ENCODE results near the gene TCEAL3.
"Not testable (repeated sequence)": the region's sequence is repeated elsewhere in the genome, so short reads cannot be mapped to it uniquely, and the experiment has no call there.

Gene TCEAL3, protein sequence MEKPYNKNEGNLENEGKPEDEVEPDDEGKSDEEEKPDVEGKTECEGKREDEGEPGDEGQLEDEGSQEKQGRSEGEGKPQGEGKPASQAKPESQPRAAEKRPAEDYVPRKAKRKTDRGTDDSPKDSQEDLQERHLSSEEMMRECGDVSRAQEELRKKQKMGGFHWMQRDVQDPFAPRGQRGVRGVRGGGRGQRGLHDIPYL
- long read RNA-seq, donor 1, transcript TCEAL3-202 (3 exons, 1,113 nt) = major isoform, 17 of 20 reads
- long read RNA-seq, donor 1, partial matches to known transcripts = 0 of 20 reads
- long read RNA-seq, donor 1, other reads (novel, unspliced or antisense) = 0 of 20 reads
- long read RNA-seq, donor 2, transcript TCEAL3-202 (3 exons, 1,113 nt) = major isoform, 17 of 19 reads
- long read RNA-seq, donor 2, partial matches to known transcripts = 0 of 19 reads
- long read RNA-seq, donor 2, other reads (novel, unspliced or antisense) = 0 of 19 reads
- long read RNA-seq, donor 3, transcript TCEAL3-202 (3 exons, 1,113 nt) = major isoform, 11 of 12 reads
- long read RNA-seq, donor 3, partial matches to known transcripts = 0 of 12 reads
- long read RNA-seq, donor 3, other reads (novel, unspliced or antisense) = 0 of 12 reads
- long read RNA-seq, donor 4, transcript TCEAL3-202 (3 exons, 1,113 nt) = major isoform, 8 of 12 reads
- long read RNA-seq, donor 4, partial matches to known transcripts = 0 of 12 reads
- long read RNA-seq, donor 4, other reads (novel, unspliced or antisense) = 0 of 12 reads
- long read RNA-seq, donor 5, transcript TCEAL3-202 (3 exons, 1,113 nt) = major isoform, 14 of 17 reads
- long read RNA-seq, donor 5, partial matches to known transcripts = 0 of 17 reads
- long read RNA-seq, donor 5, other reads (novel, unspliced or antisense) = 0 of 17 reads
- long read RNA-seq, donor 6, transcript TCEAL3-202 (3 exons, 1,113 nt) = major isoform, 19 of 22 reads
- long read RNA-seq, donor 6, partial matches to known transcripts = 0 of 22 reads
- long read RNA-seq, donor 6, other reads (novel, unspliced or antisense) = 0 of 22 reads
- long read RNA-seq, donor 7, transcript TCEAL3-202 (3 exons, 1,113 nt) = major isoform, 14 of 19 reads
- long read RNA-seq, donor 7, transcript TCEAL3-201 (3 exons, 1,124 nt) = minor isoform, 5 of 19 reads
- long read RNA-seq, donor 7, partial matches to known transcripts = 0 of 19 reads
- long read RNA-seq, donor 7, other reads (novel, unspliced or antisense) = 0 of 19 reads
- long read RNA-seq, donor 8, transcript TCEAL3-201 (3 exons, 1,124 nt) = minor isoform, 5 of 18 reads
- long read RNA-seq, donor 8, transcript TCEAL3-202 (3 exons, 1,113 nt) = major isoform, 13 of 18 reads
- long read RNA-seq, donor 8, partial matches to known transcripts = 0 of 18 reads
- long read RNA-seq, donor 8, other reads (novel, unspliced or antisense) = 0 of 18 reads

- DNase-seq = peak; percentile 69
Measured at GRCh38 chrX:103607364-103608305, at the start of gene TCEAL3. TCEAL3 (plus strand) TSS chrX:103607963; CDS start chrX:103609065, 1,102 bp downstream.

GRCh38 chrX:103560256-103560655 lies 47.5 kb upstream of the TCEAL3 start:
- no peak for DNase-seq

DNA sequence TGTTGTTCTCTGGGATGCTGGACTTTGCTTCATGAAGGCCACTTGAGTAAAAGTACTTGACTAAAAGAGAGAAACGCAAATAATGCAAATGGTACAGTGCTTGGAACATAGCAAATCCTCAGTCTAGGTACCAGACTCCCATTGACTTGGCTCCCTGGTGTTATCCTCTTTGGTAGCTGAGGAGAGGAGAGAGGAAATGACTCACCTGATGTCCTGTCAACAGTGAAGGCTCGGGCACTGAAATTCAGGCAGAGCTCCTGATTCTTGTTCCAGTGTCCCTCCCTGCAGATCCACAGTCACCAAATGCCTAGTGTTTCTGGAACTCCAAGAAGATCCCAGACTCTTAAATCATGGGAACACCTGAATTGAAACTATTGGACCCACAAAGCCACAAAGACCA lies 45.0 kb upstream of the TCEAL3 start:
- no peak for DNase-seq

DNA sequence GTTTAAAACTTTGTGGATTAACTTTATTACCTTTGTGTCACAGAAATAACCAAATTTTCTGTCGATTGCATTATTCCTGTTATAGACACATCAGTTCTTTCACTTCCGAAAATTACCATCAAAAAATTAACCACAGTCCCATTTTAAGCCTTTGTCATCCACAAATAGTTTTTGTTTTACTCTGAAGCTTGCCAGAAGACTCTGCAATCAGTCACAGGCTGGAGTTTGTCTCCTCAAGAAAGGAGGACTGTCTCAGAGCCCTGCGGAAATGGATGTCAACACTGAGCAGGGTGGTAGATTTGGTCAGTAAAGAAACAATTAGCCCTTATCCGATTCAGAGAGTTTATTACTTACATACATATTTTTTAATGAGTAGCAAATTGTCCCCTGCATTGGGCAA lies 42.6 kb upstream of the TCEAL3 start:
- no peak for DNase-seq

DNA sequence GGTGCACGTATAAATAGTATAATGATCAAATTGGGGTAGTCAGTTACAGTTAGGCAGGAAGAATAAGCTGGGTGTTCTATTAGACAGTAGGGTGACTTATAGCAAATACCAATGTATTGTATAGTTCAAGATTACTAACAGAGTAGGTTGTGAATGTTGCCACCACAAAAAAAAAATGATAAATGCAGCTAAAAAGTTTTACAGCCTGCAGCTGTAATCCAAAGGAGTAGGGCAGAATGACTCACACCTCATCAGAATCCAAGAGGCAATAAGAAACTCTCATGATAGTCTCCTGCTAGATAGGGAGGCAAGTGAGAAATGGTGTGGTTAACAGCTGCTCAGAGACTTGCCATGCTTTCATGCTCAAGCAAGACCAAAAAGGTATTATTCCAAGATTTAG lies 42.0 kb upstream of the TCEAL3 start:
- DNase-seq = no peak

DNA sequence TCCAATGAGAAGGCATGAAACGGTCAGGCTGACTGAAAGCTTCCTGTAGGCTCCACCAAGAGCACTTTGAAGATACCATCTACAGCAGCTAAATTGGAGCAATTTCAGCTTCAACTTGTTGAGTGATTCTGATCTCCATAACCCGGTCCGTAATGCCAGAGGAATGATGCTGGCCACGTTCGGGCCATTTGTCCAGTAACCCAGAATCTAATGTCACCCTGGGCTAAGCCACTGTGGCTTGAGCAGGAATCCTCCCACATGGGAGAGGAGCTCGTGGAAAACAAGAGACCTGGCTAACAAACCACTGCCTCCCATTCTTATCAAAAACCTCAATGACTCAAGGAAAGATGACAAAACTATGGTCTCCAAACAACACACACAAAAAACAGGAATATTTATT lies 36.6 kb upstream of the TCEAL3 start:
- no peak for DNase-seq

- no peak for DNase-seq
Measured at GRCh38 chrX:103571726-103572125, 36.0 kb upstream of the TCEAL3 start.

DNA sequence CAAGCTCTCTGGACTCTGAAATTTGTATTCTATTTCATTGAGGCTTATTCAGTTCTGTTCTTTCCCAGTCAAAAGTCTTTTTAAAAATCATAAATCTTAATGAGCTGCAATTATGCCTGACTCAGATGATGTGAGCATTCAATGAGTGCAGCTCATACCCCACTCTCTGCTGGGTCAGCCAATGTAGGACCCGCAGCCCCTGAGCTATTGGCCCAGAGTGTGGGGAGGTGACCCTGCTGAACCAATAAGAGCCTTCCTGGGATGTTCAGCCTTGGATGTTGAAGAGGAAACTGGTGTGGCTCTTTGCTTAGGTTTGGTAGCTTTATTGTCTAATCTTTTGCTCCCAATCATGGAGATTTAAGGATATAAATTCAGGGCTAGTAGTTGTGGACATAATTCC lies 34.6 kb upstream of the TCEAL3 start:
- DNase-seq = no peak

DNA sequence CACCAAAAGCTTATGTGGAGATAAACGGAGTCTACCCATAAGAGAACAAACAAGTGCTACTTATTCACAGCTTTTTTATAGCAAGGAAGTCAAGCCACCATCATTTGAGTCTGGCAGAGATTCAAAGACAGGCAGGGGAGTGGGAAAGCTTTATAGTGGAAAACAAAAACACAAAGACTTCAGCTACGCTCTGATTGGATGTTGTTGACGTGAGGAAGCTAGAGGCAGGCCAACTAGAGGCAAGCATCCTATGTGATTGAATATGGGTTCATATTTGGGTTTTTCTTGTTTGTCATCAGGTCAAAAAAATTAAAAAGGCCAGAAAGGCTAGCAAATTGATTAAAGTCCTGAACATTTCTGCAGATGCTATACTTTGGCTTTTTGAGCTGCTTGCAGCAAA lies 23.2 kb upstream of the TCEAL3 start:
- peak; percentile 2 for DNase-seq

DNA sequence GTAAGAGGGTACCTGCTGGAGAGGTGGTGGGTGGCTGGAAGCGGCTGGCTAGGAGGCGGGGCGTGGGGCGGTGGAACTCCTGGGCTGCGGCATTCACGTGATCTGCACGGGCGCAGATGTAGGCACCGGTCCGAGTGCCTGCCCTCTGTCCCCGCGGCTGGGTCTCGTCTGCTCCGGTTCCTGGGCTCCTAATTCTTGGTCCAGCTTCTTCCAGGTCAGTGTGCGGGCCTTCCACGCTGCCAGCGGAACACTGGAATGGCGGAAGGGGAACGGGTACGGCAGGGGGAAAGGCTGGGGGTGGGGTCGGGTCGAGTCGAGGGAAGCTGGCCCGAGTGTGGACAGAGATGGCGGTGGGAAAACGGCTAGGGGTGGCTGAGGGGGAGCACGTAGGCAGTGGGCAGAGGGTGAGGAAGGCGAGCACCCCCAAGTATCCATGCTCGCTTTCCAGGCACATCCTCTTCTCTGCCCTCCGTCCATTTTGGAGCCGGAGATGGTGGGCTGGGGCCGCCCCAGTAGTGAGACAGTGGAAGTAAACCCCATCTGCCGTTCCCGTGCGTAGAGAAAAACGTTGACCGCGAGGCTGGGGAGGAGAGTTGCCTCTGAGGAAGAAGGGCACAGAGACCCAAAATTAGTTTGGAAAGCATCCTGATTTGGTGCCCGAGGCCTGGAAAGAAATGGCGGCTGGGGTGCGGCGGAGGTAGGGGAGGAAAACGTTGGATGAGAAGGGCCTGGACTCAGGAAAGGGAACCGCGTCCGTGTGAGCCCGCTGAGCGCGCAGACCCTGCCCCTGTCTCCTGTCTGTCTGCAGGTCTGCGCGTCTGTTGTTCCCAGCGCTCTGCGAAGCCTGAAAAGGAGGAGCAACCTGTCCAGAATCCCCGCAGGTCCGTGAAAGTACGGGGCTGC lies 22.1 kb upstream of the TCEAL3 start, which contains the start of gene TCEAL4:
TCEAL4 (plus strand) TSS at position 105 of the 903 bp plus-strand sequence. CDS start 1,161 bp downstream, outside the sequence.
- peak; percentile 67 for DNase-seq

GRCh38 chrX:103586314-103586646 lies 21.5 kb upstream of the TCEAL3 start:
- no peak for DNase-seq

DNA sequence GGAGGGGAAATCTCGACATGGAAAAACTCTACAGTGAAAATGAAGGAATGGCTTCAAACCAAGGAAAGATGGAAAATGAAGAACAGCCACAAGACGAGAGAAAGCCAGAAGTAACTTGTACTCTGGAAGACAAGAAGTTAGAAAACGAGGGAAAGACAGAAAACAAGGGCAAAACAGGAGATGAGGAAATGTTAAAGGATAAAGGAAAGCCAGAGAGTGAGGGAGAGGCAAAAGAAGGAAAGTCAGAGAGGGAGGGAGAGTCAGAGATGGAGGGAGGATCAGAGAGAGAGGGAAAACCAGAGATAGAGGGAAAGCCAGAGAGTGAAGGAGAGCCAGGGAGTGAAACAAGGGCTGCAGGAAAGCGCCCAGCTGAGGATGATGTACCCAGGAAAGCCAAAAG lies 21.1 kb upstream of the TCEAL3 start:
- no peak for DNase-seq

DNA sequence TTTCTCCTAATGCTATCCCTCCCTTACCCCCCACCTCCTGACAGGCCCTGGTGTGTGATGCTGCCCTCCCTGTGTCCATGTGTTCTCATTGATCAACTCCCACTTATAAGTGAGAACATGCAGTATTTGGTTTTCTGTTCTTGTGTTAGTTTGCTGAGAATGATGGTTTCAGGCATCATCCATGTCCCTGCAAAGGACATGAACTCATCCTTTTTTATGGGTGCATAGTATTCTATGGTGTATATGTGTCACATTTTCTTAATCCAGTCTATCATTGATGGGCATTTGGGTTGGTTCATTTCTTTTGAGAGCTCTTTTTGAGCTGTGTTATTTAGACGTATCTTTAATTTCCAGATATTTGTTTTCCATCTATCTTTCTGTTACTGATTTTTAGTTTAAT lies 15.5 kb upstream of the TCEAL3 start:
- DNase-seq = not testable (repeated sequence)

DNA sequence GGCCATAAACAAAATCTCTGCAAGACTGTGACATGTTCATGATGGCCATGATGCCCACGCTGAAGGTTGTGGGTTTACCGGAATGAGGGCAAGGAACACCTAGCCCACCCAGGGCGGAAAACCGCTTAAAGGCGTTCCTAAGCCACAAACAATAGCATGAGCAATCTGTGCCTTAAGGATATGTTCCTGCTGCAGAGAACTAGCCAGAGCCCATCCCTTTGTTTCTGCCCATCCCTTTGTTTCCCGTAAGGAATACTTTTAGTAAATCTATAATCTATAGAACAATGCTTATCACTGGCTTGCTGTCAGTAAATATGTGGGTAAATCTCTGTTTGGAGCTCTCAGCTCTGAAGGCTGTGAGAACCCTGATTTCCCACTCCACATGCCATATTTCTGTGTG lies 12.6 kb upstream of the TCEAL3 start:
- not testable (repeated sequence) for DNase-seq

GRCh38 chrX:103608306-103608963 lies 672 bp downstream of the TCEAL3 start:
- no peak for DNase-seq

DNA sequence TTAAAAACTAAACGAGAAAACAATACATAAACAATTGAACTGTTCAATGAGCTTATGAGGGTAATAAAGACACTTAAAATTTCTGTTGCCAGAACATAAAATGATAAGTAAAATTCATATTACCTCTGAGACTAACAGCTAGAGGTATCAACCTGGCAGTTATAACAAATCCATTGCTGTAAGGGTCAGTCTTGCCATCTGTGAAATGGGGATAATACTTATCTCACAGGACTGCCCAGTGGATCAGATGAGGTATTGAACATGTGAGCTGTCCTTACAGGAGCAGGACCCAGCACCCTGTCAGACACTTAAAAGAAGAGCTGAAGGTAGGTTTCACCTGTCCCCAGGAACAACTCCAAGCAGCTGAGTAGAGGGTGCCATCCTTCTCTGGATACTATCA lies 2.5 kb downstream of the TCEAL3 start:
- no peak for DNase-seq

DNA sequence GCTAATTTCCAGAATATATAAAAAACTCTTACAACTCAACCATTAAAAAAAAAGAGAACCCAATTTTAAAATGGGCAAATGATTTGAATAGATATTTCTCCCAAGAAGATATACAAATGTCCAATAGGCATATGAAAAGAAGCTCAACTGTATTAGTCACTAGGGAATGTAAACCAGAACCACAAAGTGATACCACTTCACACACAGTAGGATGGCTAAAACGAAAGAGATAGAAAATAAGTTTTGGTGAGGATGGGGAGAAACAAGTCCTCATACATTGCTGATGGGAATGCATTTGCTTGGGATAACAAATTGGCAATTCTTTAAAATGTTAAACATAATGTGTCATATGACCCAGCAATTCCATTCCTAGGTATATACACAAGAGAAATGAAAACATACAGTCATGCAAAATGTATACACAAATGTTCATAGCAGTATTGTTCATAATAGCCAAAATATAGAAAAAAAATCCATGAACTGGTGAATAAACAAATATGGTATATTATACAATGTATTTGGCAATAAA lies 5.7 kb downstream of the TCEAL3 start:
- no peak for DNase-seq

DNA sequence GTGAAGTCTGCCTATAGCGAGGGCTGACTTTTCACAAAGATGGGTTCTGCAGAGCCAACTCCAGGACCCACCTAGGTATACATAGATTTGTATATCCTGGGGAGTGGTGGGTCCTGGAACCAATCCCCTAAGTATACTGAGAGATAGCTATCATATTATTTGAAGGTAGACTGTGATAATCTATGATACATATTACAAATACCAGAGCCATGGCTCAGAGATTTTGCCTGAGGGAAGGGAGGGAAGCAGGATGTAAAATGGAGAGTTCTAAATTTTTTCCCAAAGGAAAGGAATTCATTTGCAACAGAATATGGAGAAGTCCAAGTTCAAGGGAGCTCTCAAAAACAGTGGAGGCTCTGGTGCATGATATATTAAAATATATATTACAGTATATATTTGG lies 7.2 kb downstream of the TCEAL3 start:
- DNase-seq = no peak

DNA sequence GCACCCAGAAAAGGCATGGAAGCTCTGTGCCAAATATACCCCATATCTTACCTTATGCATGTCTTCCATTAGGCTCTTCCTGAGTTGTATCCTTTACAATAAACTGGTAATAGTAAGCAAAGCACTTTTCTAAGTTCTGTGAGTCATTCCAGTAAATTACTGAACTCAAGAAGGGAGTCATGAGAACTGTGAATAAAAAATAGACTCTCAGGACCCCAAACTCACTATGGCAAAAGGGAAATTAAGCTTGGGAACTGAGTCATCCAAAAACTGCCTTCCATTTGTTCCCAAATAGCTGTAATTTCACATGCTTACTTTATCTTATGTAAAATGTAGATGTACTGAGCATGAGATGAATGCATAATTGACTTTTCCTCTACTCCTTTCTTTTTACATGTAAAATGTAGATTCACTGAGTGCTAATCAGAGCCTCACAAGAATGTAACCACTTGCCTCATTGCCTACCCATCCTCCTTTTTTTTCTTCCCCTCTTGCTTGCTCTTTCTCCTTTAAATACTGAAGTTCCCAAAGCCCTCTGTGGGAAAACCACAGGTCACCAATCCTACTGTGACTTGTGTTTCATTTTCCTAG lies 8.1 kb downstream of the TCEAL3 start:
- no peak for DNase-seq
